ENCODE measurements around the gene CDH26.
"Not testable (repeated sequence)": the region's sequence is repeated elsewhere in the genome, so short reads cannot be mapped to it uniquely, and the experiment has no call there.

The CDH26 gene

DNA sequence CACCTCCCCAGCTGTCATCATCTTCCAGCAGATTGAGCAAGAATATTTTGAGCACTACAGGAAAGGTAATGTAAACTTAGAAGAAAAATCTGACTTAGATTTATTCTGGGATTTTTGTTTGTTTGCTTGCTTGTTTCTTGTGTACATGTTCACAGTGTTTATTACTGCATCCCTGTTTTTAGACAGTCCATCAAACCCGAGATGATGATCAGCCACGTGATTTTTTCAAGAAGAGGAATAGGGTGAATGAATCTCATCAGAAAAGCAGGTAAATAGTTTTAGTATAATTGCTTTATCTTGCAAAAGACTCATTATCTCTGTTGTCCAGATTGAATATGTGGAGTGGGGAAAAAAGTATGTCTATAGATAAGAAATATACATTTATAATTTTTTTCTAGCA, 16.0 kb upstream of the CDH26 start:
- DNase-seq: no peak

DNA sequence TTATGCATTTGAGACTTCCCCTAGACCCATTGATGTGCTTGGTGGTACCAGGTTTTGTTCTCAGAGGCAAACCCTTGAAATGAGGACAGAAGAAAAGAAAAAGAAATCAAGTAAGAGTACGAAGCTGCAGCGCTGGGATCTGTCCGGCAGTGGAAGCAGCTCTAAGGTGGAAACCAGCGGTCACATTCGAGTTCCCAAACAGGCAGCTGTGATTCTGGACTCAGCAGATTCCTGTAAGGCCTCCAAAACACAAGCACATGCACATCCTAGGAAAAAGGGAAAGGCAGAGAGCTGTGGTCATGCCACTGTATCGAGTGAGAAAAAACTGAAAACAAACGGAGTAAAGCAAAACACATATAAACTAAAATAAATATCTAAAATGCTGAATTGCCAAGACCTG, 13.5 kb upstream of the CDH26 start:
- DNase-seq: no peak

DNA sequence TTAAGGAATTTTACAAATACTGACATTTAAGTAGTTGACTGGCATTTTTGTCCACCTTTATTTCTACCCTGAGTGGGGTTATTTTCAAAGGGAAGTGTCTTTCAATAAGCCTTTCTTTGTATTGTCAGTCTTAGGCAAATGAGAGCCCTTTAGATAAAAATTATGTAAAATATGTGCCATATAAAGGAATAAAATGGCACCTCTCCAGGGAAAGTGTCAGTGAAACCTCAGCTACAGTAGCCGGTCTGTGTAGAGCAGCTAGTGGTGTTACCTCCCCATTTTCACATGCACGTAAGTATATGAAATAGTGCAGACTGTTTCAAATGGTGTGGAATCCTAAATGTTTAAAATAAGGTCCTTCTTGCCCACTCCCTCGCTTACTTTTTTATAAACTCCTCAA, 13.0 kb upstream of the CDH26 start:
- DNase-seq: no peak

DNA sequence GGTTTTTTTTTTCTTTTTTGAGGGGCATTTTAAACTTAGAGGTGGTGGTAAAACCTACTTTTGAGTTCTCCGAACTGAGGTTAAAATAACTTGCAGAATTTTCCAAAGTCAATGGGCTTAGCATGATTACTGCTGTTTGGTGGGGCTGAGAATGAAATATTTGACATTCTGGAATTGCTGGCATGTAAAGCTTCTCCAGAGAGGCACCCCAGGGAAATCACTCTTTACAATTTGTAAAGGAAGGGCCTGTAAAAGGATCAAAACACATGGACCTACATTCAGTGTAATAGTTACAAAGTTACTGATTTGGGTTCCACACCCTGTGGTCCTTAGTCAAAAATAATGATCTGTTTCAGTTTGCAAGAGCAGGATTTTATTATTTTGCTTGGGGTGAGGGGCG, 12.5 kb upstream of the CDH26 start:
- DNase-seq: no peak

DNA sequence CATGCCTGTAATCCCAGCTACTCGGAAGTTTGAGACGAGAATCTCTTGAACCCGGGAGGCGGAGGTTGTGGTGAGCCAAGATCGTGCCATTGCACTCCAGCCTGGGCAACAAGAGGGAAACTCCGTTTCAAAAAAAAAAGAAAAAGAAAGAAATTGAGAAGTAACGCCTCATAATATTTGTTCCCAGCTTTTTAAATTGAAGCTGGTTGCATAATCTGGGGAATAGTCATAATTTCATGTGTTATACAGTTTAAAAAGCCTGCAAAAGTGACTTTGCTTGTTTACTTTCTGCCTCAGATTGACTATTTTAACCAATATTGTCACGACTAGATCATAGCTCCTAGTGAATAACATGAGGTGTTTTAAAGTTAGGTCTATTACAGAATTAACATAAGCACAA, 10.8 kb upstream of the CDH26 start:
- no peak for DNase-seq

DNA sequence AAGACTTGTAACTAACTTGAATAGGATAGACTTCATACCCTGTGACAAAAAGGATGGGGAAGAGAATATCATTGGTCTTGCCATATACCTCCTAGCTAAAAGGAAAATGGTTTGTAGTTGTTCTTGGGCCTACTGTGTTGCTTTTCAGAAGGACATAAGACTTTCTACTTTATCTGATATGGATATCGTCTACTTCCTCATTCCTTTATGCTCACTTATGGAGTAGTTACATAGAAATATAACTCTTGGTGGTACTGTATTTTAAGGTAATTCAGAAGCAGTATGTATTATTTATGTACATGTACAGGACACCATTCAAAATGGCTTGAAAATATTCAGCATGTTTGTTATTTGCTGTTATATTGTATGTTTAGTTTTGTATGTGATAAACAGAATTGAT, 10.0 kb upstream of the CDH26 start:
- peak; percentile 12 to 19 for DNase-seq

DNA sequence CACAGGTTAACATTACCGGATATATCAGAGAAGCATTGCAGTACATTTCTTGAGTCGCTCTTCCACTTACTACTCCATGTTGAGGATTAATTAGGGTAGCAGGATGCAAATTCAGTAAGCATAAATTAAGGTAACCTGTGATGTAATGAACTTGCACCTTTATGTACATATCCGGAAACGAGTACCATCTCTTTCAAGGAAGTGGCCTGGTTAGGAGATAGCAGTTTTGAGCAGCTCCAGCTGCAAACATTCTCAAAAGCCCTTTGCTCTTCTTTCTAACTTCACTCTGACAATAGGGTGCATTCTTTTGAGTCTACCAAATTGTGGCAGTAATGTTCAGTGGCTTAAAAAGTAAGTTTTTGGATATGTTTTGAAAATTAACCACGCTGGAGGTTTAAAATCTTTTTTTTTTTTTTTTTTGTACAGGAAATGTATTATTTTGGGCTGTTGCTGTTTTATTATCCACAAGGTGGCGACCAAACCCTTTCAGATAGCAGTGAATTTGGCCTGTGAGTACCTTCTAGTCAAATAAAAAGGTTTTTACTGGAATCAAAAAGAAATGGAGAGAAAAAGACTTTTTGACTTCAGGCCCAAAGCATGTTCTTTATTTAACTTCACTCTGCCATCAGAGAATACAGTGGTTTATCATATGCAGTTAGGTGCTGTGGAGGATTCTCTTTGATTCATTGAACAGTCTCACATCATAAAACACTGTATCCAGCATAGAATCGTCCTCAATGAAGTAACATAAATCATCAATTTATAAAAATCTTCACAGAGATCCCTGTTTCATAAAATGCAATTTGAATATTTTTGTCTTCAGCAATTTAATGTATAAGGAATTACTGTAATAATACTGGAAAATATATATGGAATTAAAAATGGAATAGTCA, 9.1 kb upstream of the CDH26 start:
- peak; percentile 60 to 72 for DNase-seq

DNA sequence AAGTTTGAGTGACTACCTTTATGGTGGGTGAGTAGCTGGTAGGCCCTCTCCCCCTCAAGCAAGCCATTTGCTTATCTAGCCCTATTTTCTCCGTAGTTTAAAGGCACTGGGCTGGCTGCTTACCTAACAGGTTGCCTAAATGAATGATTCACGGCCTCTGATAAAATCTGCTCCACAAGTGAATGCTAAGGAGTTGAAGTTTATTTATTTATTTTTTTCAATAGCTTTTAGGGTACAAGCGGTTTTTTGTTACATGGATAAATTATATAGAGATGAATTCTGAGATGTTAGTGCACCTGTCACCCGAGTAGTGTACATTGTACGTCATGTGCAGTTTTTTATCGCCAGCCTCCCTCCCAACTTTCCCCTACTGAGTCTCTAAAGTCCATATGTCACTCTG, 8.3 kb upstream of the CDH26 start:
- DNase-seq: no peak

DNA sequence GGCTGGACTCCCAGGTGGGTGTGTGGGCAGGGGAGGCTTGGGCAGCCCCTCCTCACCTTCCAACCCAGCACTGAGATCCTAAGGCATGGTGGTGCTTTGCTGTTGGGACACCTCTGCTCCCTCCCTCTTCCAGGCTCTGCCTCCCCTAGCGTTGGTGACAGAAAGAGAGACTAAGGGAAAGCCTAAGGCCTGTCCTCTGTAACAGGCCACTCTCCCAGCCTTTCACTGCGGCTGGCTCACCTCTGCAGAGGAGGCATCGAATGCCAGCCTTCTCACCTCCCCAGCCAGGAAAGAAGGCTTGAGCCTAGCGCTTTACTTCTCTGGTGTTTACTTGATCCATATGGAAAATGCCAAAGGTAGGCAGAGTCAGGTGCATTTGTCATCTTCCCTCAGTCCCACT, 3.5 kb upstream of the CDH26 start:
- DNase-seq: no peak

DNA sequence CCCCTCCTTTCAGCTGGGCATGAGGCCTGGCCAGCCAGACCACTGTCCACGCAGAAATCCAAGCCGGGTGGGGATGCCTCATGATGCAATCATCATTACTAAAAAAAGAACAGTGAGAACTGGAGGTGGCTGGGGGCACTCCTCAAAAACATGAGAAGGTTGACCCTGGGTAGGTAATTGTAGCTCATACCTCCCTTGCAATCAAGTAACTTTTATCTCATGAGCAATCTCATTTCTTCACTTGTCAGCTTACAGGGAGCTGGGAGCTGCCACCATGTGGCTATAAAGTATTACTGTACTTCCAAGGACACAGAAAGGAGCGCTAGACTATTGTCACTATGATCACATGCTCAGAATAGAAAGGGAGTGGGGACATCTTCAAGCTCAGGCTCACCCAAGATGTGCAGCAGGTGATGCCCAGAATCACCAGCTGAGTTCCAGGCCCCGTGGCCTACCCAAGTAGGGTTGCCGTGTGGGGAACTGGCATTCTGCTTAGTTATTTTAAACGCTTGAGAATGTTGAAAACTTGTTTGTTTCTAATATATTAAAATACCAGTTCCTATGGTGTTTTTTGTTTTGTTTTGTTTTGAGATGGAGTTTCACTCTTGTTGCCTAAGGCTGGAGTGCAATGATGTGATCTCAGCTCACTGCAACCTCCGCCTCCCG, 3.0 kb upstream of the CDH26 start:
- DNase-seq: peak; percentile 58 to 70

DNA sequence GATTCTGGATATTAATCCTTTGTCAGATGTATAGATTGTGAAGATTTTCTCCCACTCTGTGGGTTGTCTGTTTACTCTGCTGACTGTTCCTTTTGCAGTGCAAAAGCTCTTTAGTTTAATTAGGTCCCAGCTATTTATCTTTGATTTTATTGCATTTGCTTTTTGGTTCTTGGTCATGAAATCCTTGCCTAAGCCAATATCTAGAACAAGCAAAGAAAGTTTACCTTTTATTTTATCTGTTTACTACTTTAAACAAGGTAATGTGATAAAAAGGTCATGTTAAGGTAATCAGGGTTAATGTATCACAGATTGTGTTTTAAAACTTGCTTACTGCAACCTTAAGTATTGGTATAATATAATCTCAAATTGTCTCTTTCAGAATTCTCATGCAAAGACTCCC, 655 bp upstream of the CDH26 start:
- not testable (repeated sequence) for DNase-seq

DNA sequence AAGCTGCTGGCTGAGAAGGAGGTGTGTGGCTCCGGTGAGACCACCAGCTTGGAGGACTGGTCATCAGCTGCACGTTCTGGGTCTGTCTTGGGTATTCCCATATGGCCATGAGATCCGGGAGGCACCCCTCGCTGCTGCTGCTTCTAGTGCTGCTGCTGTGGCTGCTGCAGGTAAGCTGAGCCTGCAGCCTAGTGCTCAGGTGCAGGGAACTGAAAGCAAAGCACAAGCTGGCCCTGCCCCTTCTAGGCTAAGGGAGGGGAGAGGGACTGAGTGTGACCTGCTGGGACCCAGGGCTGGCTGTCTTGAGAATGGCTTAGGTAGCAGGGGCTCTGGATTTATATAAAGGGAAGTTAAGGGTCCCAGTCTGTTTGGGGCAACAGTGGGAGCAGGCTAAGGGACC, 403 bp downstream of the CDH26 start:
- no peak for DNase-seq

DNA sequence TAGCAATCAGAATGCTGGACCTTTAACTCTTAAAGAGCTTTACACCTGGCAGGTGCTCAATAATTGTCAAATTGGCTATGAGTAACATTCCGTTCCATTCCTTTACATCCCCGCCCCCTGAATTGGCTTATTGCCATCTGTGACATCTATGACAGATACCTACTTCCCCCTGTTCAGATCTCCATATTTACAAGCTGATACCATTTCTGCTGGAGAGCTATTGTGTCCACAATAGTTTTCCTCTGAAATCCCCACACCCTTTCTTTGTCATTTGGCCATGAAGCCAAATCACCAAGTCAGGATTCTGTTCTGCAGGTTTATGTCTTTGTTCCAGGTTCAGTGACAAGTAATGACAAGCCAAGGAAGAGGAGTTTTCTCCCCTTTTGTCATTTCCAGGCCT, 3.2 kb downstream of the CDH26 start:
- DNase-seq: no peak

DNA sequence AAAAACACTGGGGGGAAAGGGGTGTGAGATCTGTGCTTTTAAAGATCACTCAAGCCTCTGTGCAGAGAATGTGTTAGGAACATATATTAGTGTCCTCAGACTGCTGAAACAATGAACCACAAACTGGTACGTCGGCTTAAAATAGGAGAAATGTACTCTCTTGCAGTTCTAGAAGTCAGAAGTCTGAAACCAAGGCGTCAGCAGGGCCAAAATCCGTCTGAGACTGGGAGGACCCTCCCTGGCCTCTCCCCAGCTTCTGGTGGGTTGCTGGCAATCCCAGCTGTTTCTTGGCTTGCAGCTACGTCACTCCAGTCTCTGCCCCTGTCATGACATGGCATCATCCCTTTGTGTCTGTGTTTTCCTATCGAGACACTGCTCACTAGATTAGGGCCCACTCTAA, 3.9 kb downstream of the CDH26 start:
- no peak for DNase-seq

DNA sequence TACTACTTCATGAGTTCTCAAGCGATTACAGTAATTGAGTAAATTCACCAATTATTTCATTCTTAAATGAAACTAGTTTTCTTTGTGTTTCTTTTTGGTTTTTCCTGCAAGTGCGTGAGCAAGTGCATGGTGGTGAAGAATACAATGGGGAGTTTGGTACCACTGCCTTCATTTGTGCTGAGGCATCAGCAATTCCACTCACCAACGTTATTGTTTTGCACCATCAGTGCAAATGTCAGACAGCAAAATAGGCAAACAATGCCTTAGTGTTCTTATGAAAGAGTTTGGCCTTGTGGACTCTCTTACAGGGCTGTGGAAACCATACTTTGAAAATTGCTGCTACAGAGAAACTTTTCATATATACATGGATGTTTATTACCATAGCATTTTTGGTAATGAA, 8.2 kb downstream of the CDH26 start:
- DNase-seq: no peak

DNA sequence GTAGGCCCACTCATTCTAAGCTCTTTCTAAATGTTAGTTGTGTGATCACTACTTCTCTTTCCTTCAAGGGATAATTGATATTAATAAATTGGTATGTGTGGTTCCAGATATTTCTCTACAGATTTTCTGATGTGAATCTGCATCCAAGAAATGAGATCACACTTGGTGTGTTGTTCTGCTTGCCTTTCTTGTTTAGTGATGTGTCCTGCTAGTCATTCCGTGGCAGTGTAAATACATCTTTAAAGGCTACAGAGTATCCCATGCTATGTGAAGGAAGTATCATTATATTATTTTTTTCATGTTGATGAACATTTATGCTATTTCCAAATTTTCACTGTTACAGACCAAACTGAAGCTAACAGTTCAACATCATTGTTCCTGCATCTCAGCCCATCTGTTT, 13.2 kb downstream of the CDH26 start:
- DNase-seq: no peak

DNA sequence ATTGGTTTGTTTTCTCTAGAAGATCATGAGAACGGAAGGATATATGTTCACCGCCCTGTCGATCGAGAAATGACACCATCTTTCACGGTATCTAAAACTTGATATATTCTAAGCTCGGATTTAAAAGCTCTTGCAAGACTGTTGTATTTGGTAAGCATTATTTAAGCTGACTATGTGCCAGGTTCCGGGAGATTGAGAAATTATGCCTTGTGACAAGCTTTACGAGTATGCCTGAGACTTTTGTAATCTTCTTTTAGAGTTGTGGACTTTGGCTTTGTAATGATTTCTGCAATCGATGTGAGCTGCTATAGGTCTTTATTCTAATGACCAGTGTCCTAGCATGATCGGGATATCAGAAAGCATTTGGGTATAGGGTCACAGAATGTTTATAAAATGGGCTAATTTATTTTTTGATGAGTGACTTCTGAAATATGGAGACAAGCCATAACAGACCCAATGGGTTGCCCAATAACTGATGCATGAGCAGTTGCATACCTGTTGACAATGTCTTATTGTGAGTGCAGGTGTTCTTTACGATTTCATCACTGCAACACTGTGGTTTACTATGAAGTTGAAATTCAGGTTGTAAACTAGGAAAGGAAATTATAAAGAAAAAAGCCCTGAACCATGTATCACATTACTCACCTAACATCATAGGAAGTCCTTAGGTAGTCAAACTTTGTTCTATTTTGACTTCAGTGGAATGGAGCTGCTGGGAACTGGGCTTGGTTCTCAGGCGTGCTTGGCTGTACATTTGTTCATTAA, 14.0 kb downstream of the CDH26 start:
- no peak for DNase-seq

DNA sequence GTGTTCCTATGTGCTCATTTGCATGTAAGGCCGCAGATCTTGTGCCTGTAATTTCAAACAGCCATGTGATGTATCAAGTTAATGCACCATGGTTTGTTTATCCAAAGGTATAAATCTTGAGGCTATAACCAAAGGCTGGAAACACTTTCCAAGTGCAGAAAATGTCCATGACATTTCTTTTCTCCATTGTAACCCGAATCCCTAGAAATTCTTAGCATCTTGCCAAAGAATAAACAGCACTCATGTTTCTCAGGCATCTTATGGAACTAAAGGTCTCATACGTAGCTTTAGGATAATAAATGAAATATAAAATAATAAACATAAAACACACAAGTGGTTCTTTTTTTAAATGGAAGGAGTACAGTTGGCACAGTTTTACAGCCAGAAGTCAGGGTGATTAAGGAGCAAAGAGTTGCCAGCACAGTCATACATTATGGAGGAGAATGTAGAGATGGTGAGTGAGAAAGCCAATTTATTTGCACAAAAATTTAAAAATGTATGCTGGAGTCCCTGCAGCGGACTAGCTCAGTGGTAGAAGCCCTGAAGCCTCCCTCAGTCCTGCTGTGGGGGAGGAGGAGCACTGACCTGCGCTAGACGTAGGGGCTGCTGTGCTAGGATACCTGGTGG, 18.0 kb downstream of the CDH26 start:
- DNase-seq: no peak

DNA sequence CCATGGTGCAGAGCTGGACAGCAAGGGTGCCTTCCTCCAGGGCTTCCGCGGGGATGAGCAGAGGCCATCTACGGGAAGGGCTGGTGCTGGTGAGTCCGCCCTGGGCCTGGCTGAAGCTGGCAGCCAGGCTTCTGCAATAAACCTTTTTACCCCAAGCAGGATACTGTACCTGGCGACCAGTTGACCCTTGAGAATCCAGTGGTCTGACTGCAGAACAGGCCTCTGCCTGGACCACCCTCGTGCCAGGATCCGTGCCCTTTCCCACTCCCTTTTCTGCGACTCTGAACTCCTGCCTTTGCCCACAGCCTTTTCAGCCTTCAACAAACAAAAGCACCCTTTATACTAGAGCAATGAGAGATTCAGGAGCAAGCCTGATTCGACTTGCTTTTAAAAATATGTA, 18.9 kb downstream of the CDH26 start:
- no peak for DNase-seq

DNA sequence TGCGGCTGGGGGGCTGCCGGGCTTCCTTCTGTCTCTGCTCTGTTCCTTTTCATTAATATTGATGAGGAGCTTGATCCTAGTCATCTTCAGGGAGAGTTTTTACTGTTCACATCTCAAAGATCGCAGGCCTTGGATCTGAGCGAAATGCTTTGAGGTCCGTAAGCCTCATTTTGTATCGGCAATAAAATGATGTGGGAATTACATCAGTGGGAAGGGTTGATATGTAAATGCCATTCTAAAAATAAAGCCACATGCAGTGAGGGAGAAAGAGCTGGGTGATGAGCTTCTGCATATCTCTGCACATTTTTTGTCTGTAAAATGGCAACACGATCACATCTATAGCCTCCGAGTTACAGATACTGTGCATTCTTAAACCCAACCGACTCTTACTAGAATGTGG, 24.9 kb downstream of the CDH26 start:
- DNase-seq: no peak

DNA sequence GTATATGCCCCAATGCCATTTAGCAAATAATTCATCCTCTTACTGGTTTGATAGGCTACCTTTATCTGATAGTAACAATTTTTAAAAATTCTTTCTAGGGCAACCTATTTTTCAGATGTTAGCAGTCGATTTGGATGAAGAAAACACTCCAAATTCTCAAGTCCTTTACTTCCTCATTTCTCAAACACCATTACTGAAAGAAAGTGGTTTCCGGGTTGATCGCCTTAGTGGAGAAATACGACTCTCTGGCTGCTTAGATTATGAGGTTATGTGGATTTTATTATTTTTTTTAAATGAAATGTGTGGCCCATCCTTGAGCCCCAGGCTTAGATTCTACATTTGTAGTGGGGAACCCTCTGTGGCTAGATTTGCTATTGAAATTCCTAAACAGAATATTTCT, 26.3 kb downstream of the CDH26 start:
- peak; percentile 76 to 82 for DNase-seq

DNA sequence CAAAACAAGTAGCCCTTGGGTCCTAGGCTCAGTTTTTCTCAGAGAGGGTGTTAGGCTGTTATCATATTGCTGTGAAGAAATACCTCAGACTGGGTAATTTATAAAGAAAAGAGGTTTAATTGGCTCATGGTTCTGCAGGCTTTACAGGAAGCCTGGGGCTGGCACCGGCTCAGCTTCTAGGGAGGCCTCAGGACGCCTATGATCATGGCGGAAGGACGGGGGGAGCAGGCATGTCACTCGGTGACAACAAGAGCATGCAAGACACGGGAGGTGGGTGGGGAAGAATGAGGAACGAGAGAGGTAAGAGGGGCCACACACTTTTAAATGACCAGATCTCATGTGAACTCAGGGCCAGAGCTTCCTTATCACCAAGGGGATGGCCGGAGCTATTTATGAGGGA, 26.9 kb downstream of the CDH26 start:
- no peak for DNase-seq

DNA sequence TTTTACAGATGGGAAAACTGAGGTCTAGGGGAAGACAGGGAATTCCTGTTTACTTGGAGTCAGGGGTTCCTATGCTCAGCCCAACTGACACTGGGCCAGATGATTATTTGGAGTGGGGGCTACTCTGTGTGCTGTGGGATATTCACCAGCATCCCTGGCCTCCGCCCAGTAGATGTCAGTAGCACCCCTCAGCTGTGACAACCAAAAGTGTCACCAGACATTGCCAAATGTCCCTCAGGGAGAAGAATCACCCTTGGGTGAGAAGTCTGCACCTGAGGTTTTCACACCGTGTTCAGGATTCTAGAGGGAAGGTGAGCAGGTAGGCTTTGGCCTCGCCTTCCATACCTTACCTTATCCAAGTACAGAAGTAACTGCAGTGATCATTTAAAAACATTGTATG, 27.6 kb downstream of the CDH26 start:
- DNase-seq: peak; percentile 4 to 36
